Measurements from ENCODE around the gene COA8.
"Not testable (repeated sequence)": the region's sequence is repeated elsewhere in the genome, so short reads cannot be mapped to it uniquely, and the experiment has no call there.

The COA8 gene

DNA sequence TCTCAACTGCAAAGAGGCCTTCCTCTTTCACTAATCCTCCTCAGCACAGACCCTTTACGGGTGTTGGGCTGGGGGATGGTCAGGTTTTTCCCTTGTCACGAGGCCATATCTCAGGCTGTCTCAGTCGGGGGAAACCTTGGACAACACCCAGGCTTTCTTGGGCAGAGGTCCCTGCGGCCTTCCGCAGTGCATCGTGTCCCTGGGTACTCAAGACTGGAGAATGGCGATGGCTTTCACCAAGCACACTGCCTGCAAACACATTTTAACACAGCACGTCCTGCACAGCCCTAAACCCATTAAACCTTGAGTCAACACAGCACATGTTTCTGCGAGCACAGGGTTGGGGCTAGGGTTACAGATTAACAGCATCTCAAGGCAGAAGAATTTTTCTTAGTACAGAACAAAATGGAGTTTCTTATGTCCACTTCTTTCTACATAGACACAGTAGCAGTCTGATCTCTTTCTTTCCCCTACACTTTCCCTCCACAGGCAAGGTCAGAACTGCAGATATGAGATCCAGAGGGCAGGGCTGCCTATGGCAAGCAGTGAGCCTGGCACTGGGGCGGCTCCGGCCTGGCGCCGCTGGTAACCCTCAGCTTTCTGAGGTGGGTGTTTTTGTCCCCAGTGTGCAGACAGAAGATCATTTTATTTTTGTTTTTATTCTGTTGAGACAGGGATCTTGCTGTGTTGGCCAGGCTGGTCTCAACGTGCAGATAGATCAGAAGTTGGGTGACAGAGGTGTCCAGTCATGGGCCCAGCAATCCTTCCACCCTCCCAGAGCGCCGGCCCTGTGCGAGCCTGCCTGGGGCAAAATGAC lies 37.1 kb upstream of the COA8 start:
- DNase-seq (ENCODE audit: low spot score): not testable (repeated sequence)

DNA sequence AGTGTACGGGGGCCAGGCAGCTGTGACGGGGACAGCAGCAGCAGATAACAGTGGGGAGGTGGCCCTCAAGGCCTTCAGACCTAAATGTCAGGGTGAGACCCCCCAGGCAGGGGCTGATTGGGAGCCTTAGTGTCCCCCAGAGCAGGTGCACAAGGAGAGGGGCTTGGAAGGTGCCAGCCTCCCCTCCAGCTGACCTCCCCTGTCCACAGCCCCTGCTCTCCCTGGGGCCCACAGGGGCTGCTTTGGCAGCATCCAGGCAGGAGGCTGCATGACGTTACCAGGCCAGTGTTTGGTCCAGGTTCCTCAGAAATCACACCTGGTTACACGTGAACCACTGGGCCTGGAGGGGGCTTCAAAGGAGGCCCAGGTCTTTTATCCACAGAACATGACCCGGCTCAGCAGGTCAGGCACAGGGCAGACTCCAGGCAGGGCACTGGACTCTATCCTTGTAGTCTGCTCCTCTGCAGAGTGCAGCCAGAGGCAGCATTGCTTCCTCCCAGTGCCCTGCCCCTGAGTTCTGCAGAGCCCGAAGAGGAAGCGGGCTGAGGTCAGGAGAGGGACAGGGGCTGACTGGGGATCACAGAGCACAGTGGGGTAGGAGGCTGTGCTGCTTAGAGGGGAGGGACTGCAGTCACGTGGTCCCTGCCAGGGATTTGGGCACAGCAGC lies 36.4 kb upstream of the COA8 start:
- DNase-seq (ENCODE audit: low spot score): no peak

DNA sequence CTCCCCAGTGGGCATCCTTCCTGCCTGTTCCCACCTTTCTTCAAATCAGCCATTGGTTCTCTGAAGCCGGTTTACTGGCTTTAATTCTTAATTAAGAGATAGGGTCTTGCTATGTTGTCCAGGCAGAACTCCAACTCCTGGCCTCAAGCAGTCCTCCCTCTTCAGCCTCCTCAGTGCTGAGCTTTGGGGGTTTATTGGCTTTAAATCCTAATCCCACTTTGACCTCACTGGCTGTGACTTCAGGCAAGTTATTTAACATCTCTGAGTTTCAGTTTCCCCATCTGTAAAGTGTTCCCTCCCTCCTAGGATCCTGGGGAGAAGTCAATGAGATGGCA lies 35.9 kb upstream of the COA8 start:
- DNase-seq (ENCODE audit: low spot score): no peak

DNA sequence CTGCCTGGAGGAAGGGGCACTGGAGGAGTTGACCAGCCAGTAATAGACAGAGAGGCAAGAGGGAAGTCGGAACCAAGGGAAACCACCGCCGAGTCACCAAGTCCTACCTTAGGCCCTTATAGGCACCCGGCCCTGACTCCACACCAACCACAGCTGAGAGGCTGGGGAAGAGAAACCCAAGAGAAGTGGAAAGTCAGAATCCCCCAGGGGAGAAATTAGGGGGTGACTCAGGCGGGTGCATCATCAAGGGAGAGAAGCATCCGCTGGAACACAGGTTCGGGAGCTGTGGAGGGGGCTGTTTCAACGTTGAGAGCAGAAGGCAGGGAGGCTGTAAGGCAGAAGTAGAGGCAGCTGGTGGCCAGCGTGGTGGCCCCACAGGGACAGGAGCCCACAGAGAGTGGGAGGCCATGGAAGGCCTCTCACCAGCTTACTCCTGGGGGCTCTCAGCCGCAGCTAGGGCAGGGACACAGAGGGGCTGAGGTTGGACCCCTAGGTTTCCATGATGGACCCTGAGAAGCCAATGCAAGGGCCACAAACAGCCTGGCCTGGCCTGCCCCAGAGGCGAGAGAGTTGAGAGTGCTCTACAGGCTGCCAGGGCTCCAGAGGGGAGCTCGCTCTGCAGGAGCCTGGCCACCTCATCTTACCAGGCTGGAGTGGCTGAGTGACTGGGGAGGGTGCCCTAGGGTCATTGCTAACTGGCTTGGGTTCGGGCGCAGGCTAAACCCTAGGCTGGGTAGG lies 35.2 kb upstream of the COA8 start:
- no peak for DNase-seq (ENCODE audit: low spot score)

DNA sequence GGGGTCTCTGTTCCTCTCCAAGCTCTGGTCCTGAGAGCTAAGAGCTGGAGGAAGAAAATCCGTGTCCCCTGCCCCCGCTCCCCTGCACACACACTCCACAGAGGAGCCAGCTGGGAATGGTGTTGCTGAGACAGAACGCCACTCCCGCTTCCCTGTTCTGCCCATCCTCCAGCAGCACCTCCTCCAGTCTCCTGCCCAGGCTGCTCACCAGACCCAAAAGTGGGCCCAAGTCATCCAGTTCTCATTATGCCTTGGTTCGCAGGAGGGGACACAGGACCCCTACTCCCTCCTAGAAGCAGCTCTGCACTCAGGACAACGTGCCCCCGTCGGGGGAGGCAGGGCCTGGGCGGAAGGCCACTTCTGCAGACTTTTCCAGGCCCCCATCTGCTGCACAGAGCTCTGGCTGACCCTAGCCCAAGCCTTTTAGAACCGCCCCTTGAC lies 34.6 kb upstream of the COA8 start:
- peak; percentile 67 for DNase-seq (ENCODE audit: low spot score)

DNA sequence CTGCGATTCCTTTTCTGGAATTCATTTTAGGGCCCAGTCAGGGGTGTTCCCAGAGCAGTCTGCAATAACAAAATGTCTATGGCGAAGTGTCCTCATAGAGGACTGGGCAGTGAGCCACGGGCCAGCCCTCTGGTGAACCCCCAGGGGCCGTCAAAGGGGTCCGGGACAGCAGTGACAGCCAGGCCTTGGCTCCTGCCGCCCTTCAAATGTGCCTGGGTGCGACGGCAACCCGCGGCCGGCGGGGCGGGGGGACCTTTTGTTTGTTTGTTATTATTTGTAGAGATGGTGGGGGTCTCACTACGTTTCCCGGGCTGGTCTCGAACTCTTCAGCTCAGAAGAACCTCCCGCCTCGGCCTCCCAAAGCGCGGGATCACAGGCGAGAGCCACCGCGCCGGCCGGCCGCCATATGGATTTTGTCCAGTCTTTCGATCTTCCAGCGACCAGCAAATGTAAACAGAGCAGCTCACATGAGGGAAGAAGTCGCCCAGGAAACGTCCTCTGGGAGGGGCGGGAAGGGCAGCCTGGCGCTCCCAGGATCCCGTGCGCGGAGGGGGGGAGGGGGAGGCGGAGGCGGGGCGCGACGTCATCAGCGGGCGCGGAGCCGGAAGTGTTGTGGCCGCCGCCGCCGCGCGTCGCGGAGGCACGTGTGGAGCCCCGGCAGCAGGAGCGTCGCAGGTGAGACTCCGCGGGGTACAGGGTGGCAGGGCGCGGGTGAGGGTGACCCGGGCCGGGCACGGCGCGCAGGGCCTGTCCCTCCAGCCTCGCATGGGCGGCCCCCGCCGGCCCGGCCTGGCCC lies 34.0 kb upstream of the COA8 start, which contains the start of gene TRMT61A:
Gene TRMT61A, plus strand, starts transcription at position 610 of the 796 bp plus-strand sequence. CDS start 783 bp downstream, outside the sequence.
- peak; percentile 92 for DNase-seq (ENCODE audit: low spot score)

DNA sequence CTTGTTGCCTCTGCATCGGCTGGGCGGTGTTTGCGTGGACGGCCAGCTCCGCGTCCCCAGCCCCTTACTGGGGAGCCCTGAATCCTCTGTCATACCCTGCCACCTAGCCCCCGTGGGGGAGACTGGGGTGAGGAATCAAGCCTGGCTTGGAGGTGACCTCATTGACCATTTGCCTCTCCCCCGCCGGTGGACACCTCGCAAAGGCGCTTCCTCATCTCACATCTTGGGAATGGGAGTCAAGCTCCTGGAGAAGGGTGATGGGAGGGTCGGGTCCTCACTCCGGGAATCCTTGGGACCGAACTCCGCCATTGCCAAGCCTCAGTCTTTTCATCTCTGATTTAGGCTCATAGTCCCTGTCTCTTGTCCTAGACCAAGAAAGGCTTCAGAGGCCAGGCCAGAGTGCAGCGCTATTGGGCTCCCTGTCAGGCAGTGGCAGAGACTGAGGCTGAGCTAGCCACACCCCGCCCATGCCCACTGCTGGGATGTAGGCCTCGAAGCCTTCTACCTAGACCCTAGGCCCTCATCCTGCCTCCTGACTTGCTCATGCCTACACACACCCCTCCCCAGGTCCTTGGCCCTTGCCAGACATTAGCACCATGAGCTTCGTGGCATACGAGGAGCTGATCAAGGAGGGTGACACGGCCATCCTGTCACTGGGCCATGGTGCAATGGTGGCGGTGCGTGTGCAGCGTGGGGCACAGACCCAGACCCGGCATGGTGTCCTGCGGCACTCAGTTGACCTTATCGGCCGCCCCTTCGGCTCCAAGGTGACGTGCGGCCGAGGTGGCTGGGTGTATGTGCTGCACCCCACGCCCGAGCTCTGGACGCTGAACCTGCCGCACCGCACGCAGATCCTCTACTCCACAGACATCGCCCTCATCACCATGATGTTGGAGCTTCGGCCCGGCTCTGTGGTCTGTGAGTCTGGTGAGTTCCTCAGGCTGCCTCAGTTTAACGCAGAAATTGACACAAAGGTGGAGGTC lies 33.1 kb upstream of the COA8 start:
- DNase-seq (ENCODE audit: low spot score): no peak

DNA sequence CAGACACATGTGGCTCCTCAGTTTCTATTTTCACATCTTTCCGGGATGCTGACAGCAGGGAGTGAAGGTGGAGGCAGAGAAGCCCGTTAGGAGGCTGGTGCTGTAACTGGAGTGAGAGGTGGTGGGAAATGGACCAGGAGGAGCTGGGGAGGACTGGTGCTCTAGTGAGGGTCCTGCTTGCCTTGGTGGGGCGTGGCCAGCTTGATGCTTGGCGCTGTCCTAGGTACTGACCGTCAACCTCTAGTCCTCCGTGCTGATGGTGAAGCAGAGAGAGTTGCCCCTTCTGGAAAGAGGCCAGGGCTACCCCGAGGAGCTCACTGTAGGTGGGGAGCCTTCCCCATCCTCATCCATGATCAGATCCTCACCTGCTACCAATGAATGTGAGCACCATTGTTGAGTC lies 32.4 kb upstream of the COA8 start:
- no peak for DNase-seq (ENCODE audit: low spot score)

DNA sequence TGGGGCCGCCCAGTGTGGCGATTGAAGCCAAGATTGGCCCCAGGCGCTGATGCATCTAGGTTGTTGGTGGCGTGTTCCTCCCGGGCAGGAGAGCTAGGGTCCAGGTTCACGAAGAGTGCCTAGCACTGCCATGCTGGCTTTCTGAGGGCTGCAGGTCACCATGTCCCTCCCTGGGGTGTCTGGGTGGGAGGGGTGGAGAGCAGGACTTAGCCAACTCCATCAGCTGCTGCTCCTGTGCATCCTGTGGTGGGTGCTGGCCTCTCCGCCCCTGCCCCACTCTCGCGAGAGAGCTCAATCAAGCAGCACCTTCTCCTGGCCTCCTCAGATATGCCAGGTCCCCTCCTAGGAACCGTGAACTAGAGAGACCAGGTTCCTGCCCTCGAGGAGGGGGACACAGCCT lies 31.9 kb upstream of the COA8 start:
- no peak for DNase-seq (ENCODE audit: low spot score)

DNA sequence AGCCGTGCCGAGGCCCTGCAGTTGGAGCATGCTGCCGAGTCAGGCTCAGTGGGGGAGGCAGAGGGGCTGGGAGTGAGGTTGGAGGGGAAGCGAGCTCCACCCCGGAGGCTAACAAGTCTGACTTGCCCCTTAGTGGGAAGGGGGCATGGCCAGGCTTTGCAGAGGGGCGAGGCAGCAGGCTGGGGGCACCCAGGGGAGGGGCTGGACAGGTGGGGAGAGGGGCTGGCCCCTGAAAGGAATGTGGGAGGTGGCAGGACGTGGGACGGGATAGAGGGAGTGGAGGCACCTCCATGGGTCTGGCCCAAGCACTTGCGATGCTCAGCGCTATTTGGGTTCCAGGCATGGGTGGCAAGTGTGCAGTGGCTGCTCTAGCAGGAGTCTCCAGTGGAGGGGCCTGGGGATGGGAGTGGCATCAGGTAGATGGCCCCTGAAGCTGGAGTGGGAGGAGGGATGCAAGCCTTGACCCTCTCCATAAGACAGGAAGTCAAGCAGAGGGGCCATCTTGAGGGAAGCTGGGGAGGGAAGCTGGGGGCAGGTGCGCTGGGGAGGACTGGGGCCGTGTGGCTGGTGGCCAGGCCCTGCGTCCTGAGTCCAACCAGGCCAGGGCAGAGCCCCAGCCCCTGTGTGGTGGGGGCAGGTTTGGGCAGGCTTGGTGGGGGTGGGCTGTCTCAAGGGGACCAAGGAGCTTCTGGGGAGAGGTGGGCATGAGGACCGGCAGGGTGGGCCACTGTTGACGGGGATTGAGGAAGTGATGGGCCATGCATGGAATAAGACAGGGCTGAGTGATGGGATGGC lies 31.1 kb upstream of the COA8 start:
- no peak for DNase-seq (ENCODE audit: low spot score)

DNA sequence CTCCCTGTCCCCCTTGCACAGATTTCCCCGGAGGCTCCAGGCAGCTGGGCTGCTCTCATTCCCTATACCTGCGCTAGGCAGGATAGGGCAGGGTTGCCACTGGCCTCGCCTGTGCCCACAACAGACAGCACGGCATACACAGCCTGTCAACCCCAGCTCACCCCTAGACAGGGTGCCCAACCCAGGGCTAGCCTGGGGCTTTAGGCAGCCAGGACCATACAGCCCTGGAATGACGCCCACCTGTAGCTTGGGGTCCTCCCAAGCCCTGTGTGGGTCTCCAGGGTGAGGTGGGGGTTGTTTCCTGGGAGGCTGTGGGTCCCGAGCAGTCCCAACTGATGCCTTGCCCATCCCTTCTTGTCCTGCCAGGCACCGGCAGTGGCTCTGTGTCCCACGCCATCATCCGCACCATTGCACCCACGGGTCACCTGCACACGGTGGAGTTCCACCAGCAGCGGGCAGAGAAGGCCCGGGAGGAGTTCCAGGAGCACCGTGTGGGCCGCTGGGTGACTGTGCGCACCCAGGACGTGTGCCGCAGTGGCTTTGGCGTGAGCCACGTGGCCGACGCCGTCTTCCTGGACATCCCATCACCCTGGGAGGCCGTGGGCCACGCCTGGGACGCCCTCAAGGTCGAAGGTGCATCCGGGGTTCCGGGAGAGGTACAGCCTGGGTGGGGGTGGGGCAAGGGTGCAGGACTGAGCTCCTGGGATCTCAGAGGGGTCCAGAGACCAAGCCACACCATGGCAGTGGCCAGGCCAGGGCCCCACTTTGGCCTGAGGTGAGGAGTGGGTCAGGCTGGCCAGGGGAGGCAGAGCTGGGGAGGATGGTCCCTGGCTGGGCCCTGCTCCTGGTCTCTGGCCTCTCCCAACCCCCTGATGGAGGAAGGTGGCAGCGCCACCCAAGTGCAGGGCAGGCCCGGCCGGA lies 30.3 kb upstream of the COA8 start:
- DNase-seq (ENCODE audit: low spot score): no peak

DNA sequence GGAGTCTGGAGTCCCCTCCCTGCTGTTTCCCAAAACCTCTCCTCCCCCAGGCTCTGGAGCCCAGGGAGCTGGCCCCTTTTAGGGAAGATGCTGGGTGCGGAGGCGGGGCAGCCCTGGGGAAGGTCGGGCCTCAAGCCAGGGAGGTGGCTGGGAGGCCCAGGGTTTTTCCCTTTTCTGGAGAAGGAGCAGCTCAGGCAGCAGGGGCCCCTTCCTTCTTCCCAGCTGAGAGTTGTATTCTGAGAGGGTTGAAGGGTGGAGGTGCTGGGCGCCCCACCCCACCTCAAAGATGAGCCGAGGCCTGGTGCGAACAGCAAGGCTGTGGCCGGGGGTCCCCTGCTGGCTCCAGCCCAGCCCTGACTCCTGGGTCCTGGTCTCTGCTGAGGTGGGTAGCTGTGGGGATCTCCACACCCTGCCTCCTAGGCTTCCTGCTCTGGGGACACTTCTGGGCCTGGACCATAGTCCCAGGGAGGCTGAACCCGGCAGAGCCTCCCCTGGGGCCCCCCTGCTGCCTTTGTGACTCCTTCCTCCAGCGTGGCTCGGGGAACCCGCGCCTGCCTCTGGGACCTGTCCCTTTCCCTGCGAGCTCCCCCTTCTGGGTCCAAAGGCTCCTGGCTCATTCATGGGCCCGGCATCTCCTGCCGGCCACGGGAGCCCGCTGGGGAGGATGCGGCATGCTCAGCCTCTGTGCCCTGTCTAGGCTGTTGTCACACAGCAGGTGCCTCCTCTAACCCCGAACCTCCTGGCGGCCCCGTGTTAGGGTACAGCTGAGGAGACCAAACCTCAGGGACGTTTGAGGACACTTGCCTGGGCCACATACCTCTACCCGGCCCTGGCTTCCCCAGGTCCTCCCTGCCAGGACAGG lies 29.4 kb upstream of the COA8 start:
- DNase-seq (ENCODE audit: low spot score): peak; percentile 38

DNA sequence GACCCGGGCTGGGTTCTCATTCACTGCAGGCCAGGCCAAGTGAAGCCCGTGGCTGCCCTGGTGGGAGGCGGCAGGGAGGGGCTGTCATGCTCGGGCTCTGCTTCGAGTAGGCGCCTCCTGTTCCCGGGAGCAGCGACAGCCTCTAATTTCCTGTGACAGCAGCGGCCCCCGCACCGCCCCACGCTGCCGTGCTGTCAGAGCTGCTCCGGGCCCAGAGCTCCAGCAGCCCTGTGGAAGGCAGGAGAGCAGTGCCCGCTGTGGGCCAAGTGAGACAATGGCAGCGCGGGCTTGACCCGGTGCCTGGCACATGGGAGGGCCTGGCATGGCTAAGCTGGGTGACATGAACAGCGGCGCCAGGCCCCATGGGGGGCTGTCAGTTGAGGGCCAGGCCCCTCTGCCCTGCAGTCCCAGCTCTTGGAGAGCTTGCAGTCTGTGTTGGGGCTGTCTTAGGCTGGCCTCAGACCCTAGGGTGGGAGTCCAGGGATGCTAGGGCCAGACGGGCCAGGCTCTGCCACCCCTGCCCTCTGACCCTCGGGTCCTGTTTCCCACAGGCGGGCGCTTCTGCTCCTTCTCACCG lies 28.7 kb upstream of the COA8 start:
- peak; percentile 81 for DNase-seq (ENCODE audit: low spot score)

DNA sequence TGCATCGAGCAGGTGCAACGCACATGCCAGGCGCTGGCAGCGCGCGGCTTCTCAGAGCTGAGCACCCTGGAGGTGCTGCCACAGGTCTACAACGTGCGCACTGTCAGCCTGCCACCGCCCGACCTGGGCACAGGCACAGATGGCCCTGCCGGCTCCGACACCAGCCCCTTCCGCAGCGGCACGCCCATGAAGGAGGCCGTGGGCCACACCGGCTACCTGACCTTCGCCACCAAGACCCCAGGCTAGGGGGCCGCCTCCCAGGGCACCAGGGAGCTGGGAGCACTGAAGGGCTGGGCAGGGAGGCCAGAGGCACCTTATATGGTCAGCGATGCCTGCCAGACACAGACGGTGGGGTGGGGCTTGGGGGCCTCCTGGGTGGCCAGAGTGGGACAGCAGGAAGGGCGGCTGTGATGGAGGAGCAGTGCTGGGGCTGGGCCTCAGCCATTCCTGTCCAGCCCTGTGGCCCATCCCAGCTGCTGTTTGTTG lies 28.1 kb upstream of the COA8 start:
- peak; percentile 62 for DNase-seq (ENCODE audit: low spot score)

DNA sequence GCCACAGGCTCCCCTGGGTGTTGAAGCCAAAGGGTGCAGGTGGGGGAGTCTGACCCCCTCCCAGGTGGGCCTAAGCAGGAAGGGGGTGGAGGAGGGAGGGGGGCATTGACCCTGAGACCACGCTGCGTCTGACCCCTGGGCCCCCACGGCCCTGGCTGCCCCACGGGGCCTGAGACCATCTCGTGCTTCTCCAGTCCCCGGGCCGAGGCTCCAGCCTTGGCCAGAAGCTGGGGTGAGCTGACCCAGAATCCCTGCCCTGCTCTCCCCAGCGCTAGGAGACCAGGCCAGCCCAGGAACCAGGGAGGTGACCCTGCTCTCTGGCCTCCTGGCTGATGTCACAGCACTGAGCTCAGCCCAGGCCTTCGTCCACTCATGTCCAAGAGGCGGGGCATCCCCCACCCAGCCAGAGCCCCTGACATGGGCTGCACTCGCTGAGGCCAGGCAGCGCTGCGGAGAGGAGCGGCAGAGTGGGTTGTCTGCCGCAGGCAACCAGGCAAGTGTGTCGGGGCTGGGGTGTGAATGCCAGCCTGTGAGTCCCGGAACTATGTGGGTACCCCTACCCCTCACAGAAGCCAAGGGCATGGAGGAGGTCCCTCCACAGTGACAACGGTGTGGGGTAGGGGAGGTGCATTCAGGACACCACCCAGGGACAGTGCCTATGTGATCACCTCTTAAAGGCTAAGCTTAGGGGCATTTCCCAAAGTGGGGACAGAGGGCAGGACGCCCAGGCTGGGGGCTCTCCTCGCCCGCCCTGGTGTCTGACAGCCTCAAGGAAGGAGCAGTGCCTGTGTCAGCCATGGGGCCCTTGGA lies 27.5 kb upstream of the COA8 start:
- no peak for DNase-seq (ENCODE audit: low spot score)

DNA sequence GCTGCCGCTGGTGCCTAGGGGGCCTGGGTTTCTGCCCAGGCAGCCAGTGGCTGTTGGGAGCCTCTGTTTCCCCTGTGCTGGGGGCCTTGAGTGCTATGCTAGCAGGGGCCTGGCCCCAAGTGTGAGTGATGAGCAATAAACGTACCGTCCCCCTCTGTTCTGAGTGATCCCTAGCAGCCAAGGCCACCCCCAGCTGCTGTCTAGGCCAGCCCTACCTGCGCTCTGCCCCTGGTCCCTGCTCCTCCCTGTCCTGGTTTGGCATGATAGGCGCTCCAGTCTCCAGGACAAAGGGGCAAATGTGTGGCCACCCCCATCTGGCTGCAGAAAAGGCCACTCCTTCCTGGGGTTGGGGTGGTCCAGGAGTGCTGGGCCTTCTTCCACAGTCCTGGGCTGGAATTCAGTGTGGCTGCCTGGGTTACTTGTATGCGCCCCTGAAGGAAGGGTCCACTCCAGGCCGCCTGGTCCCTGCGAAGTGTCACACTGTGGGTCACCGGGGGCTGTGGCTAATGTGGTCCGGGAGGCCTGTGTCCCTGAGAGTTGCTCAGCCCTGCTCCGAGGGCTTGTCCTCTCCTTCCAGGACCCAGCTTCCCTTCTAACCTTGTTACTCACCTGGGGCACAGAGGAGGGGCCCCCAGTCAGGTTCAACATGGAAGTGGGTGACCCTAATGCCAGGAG lies 26.7 kb upstream of the COA8 start:
- DNase-seq (ENCODE audit: low spot score): no peak
